GM21737 (cell line): Measurements from ENCODE around the gene MOCS1.
"Not testable (repeated sequence)": the region's sequence is repeated elsewhere in the genome, so short reads cannot be mapped to it uniquely, and the experiment has no call there.

Experiments used
- ATAC-seq: cut with Tn5 transposase; IDR thresholded peaks from one replicate; pipeline ENCODE4 v1.9.1; 2021; ENCODE audit warnings: mild to moderate bottlenecking, moderate library complexity; ENCODE audit not compliant: unreplicated experiment

The MOCS1 gene

DNA sequence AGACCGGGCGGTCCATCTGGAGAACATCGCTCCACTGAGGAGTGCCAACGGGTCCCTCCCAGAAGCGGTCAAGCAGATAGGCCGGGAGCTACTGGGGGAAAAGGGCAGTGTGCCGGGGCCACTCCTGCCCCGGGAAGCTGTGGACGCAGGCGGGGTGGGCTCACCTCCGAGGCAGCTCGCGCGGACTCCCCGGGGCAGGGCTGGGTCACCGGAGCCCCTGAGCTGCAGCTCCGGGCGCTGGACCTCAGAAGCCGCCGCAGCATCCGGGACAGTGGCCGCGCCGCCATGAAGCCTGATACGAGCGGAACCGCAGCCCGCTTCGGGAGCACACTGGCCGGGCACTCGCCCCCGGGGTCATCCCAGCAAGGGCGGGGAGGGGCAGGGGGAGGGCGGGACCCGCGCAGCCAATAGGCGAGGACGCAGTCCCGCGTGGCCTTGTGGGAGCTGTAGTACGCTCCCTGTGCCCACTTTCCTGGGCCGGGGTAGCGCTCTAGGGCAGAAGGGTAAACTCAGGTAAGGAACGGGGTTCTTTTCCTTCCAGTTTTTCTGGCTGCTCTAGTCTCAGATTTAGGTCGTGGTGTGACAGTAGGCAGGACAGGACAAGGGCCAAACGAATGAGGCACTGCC is at the start of gene MOCS1:
Gene MOCS1 (minus strand): TSS at position 332 of the 627 bp plus-strand sequence. CDS start 45 bp downstream, at position 287.
- ATAC-seq, result no peak

GRCh38 chr6:39984051-39984450 is 49.8 kb upstream of the MOCS1 start:
- no peak for ATAC-seq

- ATAC-seq, result no peak
These were observed 48.9 kb upstream of the MOCS1 start for GRCh38 chr6:39983193-39983592.

DNA sequence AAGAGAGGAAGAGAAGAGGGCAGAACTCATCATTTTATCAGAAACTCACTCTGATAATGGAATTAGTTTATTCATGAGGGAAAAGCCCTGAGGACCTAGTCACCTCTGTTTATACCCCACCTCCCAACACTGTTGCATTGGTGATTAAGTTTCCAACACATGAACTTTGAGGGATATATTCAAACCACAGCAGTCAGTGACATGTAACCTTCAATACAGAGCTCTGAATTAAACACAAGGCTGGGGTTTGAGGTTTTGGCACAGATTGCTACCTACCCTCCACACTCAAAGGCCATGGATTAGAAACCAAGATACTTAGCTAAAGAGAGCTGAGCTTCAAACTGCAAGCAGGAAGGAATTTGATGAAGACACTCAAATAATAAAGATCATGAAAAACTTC is 48.5 kb upstream of the MOCS1 start:
- ATAC-seq, result no peak

DNA sequence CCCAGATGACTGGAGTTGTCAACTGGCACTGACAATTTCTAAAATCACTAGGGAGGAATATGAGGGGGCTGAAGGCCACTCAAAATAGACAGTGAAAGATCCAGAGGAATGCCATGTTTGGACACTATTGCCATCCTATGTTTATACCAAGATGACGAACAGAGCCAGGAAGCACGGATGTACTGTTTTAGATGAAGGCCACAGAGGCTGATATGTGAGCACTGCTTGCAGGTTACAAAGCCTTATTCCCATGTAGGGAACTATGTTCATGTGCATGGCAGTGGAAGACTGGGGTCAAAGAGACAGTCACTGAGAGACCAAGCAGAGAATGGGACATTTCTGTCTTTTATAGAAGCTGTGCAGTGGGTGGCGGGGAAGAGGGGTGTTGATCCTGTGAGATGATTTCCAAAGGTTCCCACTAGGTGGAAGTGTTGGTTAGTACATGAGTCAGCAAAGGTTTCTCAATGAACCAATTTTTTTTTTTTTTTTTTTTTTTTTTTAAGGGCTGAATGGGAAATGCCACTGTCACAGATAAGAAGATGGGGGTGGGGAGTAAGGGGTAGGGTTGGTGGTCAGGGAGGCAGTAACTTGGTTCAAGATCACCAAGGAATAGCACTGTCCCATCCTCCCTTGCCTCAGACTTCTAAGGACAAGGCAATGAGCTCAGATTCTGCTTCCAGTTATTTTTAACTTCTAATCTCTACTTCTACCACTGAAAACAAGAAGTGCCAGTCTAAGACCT is 46.7 kb upstream of the MOCS1 start:
- no peak for ATAC-seq

GRCh38 chr6:39979461-39980328 is 45.4 kb upstream of the MOCS1 start:
- ATAC-seq, result no peak

GRCh38 chr6:39978240-39978639 is 44.0 kb upstream of the MOCS1 start:
- no peak for ATAC-seq

DNA sequence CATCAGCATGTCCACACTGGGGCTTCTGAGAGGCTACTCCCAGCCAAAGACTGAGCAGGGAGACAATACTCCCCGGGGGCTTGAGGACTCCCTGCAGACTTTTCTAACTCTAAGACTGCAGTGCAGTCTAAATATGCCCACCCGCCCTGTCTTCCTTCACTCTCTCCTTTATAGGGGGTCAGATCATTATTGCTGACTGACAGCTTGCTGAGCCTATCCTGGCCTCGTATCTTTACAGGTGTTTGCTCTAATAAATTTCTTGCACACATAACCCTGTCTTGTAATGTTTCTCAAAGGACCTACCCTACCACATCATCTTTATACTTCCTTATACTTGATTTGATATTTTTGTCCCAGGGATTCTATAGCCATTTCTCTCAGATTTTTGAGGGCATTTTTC is 39.4 kb upstream of the MOCS1 start:
- no peak for ATAC-seq

- ATAC-seq, result not testable (repeated sequence)
These were observed 38.5 kb upstream of the MOCS1 start for GRCh38 chr6:39972717-39973116.

DNA sequence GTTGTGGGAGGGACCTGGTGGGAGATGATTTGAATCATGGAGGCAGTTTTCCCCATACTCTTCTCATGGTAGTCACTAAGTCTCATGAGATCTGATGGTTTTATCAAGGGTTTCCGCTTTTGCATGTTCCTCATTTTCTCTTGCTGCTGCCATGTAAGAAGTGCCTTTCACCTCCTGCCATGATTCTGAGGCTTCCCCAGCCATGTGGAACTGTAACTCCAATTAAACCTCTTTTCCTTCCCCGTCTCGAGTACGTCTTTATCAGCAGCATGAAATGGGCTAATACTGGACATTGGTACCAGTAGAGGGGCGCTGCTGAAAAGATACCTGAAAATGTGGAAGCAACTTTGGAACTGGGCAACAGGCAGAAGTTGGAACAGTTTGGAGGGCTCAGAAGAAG is 36.9 kb upstream of the MOCS1 start:
- ATAC-seq, result not testable (repeated sequence)

GRCh38 chr6:39965751-39966150 is 31.5 kb upstream of the MOCS1 start:
- no peak for ATAC-seq

DNA sequence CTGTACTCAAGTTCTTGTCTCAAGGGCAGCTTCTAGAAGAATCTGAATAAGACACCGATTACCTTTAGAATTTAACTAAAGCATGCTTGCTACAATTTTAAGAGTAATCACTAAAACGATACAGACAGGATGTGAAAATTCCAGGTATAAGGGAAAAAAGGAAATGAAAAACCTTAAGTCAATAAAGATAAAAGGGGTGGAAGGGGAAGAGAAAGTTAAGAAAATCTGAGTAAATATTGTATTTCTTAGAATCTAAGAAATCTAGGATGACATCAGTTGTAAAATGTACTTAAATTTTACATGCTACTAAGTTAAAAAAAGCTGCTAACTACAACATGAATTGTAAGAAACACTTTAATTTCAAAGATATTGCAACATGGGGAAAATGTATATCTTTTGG is 30.3 kb upstream of the MOCS1 start:
- no peak for ATAC-seq

GRCh38 chr6:39964094-39964493 is 29.8 kb upstream of the MOCS1 start:
- ATAC-seq, result no peak

- ATAC-seq, result no peak
These were observed 28.6 kb upstream of the MOCS1 start for GRCh38 chr6:39962831-39963230.

DNA sequence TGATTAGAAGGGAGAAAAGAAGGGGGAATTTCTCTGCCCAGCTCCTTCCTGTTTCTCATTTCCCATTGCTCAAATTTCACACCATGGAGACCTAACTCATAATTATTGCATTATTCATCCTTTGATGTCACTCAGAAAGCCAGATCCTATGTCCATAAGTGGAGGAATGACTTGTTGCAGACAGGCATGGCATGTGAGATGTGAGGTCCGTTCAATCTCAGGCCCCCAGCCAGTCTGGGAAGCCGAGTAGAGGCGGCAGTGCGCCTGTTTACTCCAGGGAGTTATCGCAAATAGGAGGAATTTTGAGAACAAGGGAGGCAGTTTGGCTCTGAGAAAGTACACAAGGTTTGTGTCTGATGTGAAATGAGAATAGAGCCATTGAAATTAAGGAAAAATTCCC is 26.9 kb upstream of the MOCS1 start:
- no peak for ATAC-seq

DNA sequence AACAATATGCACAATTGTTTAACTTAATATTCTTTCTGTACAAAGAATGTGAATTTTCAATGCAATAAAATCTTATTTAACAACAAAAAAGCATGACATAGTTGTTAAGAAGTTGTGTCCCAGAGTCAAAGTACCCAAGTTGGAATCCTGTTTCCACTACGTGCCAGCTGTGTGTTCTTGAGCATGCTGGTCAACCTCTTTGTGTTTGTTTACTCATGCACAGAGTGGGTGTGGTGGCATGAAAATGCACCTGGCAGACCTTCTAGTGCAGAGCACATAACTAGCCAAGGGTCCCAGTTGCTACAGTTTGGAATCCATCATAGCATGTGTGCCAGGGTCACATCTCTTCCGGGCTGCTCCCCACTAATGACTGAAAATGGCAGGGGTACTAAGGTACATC is 24.7 kb upstream of the MOCS1 start:
- ATAC-seq, result no peak

GRCh38 chr6:39956936-39957335 is 22.7 kb upstream of the MOCS1 start:
- no peak for ATAC-seq

GRCh38 chr6:39953076-39953618 is 18.9 kb upstream of the MOCS1 start:
- no peak for ATAC-seq

DNA sequence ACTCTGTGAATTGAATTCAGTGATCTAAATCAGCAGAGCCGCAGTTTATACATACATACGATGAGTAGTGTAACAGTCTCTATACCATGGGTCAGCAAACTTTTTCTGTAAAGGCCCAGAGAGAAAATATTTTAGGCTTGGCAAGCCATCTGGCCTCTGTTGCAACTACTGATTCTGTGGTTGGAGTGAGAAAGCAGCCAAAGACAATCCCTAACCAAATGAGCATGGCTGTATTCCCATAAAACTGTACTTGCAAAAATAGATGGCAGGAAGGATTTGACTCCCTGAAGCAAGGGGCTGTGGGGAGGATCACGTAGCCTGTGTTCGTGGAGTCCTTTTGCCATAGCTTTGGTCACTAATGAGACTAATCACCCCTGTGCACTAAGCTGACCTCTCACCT is 17.9 kb upstream of the MOCS1 start:
- ATAC-seq, result no peak

- no peak for ATAC-seq
These were observed 17.5 kb upstream of the MOCS1 start for GRCh38 chr6:39951716-39952115.

DNA sequence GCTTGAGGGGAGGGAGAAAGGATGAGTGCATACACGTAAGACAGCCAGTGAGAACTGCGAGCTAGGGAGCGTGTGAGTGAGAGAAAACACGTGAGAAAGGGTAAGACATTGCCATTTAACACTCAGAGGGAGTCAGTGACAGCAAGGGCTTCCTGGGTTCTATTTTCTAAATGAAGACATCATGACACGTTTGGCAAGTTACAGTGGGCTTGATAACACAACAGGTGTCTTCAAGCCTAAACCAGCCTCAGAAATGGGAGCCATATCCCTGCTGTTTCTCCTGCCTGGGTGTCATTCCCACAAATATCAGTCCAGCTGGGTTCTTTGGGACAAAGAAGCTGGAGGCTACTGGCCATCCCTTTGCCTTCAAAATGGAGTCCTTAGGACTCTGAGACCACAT is 16.9 kb upstream of the MOCS1 start:
- ATAC-seq, result no peak
